ENCODE measurements around the gene PLEKHG3. TPM values are rescaled to one million over a fixed set of nuclear protein-coding genes. Genes with fewer than 3 reads are reported as not detected.

The PLEKHG3 gene
- total and polyA plus RNA-seq, 2 experiments from 2014 or later = 23.0 to 83.1 TPM

DNA sequence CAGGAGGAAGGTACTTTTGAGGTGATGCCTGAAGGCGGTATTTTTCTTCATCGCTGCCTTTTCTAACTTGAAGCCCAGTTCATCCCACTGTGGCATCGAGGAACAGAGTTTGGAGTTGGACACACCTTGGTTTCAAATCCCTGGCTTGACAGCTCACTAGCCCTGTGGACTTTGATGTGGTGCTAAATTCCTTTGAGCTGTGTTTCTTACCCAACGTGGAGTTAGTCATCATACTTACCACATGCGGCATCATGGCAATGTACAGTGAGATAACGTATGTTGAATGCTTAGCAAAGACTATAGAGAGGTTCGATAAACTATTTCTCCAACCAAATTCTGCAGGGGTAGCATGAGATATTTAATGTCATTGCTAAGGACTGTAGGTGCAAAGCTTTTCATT, 3.4 kb downstream of the PLEKHG3 start:
- H3K9me3 Mint-ChIP-seq = peaks cover 10% of the 10 kb centered on the region

More for the DNA sequence above, 3.4 kb downstream of the PLEKHG3 start:
- TF ChIP-seq ZNF114 (CRISPR knock-in tag; IDR thresholded peaks at IDR 0.05) (no peak), POLR2AphosphoS5 (IDR thresholded peaks at IDR 0.05; ENCODE audit: low read depth) (no peak), ZNF331 (CRISPR knock-in tag; IDR thresholded peaks at IDR 0.05; ENCODE audit: low read depth) (no peak), NANOG (IDR thresholded peaks at IDR 0.05; ENCODE audit: borderline replicate concordance) (no peak), STAT1 (IDR thresholded peaks at IDR 0.05; ENCODE audit: unreplicated experiment) (no peak), JUNB (IDR thresholded peaks at IDR 0.05; ENCODE audit: unreplicated experiment) (no peak), EZH2phosphoT487 (IDR thresholded peaks at IDR 0.05; ENCODE audit: unreplicated experiment) (no peak), CREB1 (CRISPR knock-in tag; IDR thresholded peaks at IDR 0.05; ENCODE audit: low read depth) (no peak), EZH2 (IDR thresholded peaks at IDR 0.05; ENCODE audit: low read depth, unreplicated experiment) (no peak)
- TF ChIP-seq, protein P1, sequence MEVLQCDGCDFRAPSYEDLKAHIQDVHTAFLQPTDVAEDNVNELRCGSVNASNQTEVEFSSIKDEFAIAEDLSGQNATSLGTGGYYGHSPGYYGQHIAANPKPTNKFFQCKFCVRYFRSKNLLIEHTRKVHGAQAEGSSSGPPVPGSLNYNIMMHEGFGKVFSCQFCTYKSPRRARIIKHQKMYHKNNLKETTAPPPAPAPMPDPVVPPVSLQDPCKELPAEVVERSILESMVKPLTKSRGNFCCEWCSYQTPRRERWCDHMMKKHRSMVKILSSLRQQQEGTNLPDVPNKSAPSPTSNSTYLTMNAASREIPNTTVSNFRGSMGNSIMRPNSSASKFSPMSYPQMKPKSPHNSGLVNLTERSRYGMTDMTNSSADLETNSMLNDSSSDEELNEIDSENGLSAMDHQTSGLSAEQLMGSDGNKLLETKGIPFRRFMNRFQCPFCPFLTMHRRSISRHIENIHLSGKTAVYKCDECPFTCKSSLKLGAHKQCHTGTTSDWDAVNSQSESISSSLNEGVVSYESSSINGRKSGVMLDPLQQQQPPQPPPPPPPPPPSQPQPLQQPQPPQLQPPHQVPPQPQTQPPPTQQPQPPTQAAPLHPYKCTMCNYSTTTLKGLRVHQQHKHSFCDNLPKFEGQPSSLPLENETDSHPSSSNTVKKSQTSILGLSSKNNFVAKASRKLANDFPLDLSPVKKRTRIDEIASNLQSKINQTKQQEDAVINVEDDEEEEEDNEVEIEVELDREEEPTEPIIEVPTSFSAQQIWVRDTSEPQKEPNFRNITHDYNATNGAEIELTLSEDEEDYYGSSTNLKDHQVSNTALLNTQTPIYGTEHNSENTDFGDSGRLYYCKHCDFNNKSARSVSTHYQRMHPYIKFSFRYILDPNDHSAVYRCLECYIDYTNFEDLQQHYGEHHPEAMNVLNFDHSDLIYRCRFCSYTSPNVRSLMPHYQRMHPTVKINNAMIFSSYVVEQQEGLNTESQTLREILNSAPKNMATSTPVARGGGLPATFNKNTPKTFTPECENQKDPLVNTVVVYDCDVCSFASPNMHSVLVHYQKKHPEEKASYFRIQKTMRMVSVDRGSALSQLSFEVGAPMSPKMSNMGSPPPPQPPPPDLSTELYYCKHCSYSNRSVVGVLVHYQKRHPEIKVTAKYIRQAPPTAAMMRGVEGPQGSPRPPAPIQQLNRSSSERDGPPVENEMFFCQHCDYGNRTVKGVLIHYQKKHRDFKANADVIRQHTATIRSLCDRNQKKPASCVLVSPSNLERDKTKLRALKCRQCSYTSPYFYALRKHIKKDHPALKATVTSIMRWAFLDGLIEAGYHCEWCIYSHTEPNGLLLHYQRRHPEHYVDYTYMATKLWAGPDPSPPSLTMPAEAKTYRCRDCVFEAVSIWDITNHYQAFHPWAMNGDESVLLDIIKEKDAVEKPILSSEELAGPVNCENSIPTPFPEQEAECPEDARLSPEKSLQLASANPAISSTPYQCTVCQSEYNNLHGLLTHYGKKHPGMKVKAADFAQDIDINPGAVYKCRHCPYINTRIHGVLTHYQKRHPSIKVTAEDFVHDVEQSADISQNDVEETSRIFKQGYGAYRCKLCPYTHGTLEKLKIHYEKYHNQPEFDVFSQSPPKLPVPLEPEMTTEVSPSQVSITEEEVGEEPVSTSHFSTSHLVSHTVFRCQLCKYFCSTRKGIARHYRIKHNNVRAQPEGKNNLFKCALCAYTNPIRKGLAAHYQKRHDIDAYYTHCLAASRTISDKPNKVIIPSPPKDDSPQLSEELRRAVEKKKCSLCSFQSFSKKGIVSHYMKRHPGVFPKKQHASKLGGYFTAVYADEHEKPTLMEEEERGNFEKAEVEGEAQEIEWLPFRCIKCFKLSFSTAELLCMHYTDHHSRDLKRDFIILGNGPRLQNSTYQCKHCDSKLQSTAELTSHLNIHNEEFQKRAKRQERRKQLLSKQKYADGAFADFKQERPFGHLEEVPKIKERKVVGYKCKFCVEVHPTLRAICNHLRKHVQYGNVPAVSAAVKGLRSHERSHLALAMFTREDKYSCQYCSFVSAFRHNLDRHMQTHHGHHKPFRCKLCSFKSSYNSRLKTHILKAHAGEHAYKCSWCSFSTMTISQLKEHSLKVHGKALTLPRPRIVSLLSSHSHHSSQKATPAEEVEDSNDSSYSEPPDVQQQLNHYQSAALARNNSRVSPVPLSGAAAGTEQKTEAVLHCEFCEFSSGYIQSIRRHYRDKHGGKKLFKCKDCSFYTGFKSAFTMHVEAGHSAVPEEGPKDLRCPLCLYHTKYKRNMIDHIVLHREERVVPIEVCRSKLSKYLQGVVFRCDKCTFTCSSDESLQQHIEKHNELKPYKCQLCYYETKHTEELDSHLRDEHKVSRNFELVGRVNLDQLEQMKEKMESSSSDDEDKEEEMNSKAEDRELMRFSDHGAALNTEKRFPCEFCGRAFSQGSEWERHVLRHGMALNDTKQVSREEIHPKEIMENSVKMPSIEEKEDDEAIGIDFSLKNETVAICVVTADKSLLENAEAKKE (CRISPR knock-in tag; IDR thresholded peaks at IDR 0.05) = no peak
- TF ChIP-seq, protein P2, sequence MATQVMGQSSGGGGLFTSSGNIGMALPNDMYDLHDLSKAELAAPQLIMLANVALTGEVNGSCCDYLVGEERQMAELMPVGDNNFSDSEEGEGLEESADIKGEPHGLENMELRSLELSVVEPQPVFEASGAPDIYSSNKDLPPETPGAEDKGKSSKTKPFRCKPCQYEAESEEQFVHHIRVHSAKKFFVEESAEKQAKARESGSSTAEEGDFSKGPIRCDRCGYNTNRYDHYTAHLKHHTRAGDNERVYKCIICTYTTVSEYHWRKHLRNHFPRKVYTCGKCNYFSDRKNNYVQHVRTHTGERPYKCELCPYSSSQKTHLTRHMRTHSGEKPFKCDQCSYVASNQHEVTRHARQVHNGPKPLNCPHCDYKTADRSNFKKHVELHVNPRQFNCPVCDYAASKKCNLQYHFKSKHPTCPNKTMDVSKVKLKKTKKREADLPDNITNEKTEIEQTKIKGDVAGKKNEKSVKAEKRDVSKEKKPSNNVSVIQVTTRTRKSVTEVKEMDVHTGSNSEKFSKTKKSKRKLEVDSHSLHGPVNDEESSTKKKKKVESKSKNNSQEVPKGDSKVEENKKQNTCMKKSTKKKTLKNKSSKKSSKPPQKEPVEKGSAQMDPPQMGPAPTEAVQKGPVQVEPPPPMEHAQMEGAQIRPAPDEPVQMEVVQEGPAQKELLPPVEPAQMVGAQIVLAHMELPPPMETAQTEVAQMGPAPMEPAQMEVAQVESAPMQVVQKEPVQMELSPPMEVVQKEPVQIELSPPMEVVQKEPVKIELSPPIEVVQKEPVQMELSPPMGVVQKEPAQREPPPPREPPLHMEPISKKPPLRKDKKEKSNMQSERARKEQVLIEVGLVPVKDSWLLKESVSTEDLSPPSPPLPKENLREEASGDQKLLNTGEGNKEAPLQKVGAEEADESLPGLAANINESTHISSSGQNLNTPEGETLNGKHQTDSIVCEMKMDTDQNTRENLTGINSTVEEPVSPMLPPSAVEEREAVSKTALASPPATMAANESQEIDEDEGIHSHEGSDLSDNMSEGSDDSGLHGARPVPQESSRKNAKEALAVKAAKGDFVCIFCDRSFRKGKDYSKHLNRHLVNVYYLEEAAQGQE (IDR thresholded peaks at IDR 0.05; ENCODE audit: unreplicated experiment) = no peak
- TF ChIP-seq, protein P3, sequence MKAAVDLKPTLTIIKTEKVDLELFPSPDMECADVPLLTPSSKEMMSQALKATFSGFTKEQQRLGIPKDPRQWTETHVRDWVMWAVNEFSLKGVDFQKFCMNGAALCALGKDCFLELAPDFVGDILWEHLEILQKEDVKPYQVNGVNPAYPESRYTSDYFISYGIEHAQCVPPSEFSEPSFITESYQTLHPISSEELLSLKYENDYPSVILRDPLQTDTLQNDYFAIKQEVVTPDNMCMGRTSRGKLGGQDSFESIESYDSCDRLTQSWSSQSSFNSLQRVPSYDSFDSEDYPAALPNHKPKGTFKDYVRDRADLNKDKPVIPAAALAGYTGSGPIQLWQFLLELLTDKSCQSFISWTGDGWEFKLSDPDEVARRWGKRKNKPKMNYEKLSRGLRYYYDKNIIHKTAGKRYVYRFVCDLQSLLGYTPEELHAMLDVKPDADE (IDR thresholded peaks at IDR 0.05) = no peak
- TF ChIP-seq, protein P4, sequence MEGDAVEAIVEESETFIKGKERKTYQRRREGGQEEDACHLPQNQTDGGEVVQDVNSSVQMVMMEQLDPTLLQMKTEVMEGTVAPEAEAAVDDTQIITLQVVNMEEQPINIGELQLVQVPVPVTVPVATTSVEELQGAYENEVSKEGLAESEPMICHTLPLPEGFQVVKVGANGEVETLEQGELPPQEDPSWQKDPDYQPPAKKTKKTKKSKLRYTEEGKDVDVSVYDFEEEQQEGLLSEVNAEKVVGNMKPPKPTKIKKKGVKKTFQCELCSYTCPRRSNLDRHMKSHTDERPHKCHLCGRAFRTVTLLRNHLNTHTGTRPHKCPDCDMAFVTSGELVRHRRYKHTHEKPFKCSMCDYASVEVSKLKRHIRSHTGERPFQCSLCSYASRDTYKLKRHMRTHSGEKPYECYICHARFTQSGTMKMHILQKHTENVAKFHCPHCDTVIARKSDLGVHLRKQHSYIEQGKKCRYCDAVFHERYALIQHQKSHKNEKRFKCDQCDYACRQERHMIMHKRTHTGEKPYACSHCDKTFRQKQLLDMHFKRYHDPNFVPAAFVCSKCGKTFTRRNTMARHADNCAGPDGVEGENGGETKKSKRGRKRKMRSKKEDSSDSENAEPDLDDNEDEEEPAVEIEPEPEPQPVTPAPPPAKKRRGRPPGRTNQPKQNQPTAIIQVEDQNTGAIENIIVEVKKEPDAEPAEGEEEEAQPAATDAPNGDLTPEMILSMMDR (conservative IDR thresholded peaks at IDR 0.05; ENCODE audit: low read depth in 2 of 2) = no peak
- ATAC-seq = no peak
- Histone ChIP-seq H4K20me1 (replicated peaks; ENCODE audit: insufficient read depth) (peaks cover 37% of the 10 kb centered on the region), H2AFZ (no peak overlapping the region), H3F3A (replicated peaks; ENCODE audit: low read depth) (peaks cover 17% of the 10 kb centered on the region; the same call in 1 of the 2 replicates), H3K27ac (ENCODE audit: low read depth) (peak overlapping the region; percentile 57; the same call in 1 of the 2 replicates), H3K79me2 (replicated peaks; ENCODE audit: insufficient read depth) (peaks cover 79% of the 10 kb centered on the region), H3K4me2 (peak overlapping the region; percentile 95), H3K4me1 (ENCODE audit: insufficient read depth) (peaks cover 47% of the 10 kb centered on the region), H3K36me3 (ENCODE audit: insufficient read depth) (no peaks in the 10 kb centered on the region), H3K4me3 (peak overlapping the region; percentile 86), H3K27me3 (ENCODE audit: insufficient read depth) (peaks cover 5% of the 10 kb centered on the region; the same call in 1 of the 2 replicates), H3K9me2 (ENCODE audit: insufficient read depth) (no peaks in the 10 kb centered on the region)
- H3K4me3 Mint-ChIP-seq = peak overlapping the region; percentile 81
- no peak for DNase-seq (ENCODE audit: low spot score)
- H3K36me3 Mint-ChIP-seq (ENCODE audit: low read depth) = peaks cover 40% of the 10 kb centered on the region
- peaks cover 63% of the 10 kb centered on the region for H3K4me1 Mint-ChIP-seq
- H3K27me3 Mint-ChIP-seq (ENCODE audit: insufficient read depth, low read depth, poor library complexity) = peaks cover 17% of the 10 kb centered on the region
- H3K27ac Mint-ChIP-seq = peak overlapping the region; percentile 10; the same call in 1 of the 2 replicates
